Measurements from ENCODE around the gene MPRIP. TPM values are rescaled to one million over a fixed set of nuclear protein-coding genes. Genes with fewer than 3 reads are reported as not detected.

Gene MPRIP
- total RNA-seq, 2 donors from 2014 or later: 235 to 252 TPM

DNA sequence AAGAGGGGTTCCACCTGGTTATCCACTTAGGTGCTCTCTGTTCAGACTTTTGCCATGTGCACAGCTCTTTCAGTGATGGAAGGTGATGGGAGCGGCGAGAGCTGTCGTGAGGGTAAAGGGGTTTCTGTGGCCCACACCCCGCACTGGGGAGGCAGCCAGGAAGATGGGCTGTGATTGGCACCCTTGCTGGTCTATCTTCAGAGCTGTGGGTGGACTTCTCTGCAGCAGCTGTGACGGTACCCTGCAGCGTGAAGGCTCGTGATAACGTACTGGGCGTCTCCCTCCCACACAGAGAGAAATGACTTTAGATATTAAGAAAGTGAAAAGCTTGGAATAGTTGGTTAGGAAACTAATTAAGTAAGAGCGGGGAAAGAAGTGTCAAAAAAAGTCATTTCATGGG, 45.8 kb downstream of the MPRIP start:
- no peaks in the 10 kb centered on the region for H3K36me3 ChIP-seq
- no peak for DNase-seq (ENCODE audit: low spot score)
- no peak for ATAC-seq (ENCODE audit: insufficient number of reproducible peaks, low FRiP score, low read depth)

DNA sequence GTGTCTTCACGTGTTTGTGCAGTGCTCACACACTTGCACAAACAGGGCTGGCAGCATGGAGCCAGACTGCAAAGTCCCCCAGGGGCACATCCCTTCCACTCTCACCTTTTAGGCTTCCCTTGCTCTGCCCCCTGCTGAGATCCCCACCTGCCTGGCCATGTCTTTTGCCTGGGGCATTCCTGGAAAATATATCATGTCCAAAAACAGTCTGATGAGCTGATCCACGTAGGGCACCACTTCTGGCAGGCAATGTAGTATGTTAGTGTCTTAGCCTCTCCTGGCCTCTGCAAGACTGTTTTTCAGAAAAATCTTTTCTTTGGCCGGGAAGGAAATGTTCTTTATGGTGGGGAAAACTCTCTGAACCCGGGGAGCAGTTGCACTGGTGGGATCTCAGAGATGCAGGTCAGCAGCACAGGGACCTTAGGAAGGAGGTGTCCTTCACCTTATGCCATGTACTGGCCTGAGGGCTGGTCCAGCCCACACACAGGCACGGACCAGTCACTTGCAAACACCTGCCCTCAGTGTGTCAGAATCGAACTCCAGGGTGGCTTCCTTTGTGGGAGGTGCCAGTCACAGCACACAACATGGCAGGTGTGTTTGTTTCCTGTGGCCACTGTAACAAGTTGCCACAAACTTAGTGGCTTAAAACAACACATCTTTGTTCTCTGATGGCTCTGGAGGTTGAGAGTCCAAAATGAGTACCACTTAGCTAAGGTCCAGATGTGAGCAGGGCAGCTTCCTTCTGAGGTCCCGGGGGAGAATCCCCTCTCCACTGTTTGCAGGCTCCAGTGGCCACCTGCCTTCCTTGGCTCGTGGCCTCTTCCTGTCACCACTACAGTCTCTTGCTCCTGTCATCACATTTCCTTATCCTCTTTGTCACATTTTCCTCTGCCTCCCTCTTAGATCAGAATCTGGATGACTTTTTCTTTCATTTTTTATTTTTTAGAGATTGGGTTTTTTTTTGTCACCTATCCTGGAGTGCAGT, 46.6 kb downstream of the MPRIP start:
- DNase-seq (ENCODE audit: low spot score) (no peak), ATAC-seq (ENCODE audit: insufficient number of reproducible peaks, low FRiP score, low read depth) (no peak)
- Histone ChIP-seq H3K4me3 (no peak overlapping the region), H3K27ac (no peak overlapping the region), H3K36me3 (no peaks in the 10 kb centered on the region), H3K4me1 (ENCODE audit: control insufficient read depth in 1 of 2, low read depth in 2 of 2) (peaks cover 13 to 43% of the 10 kb centered on the region in 2 donors), H3K9me3 (no peaks in the 10 kb centered on the region), H3K27me3 (replicated peaks; ENCODE audit: insufficient read depth) (no peaks in the 10 kb centered on the region)
- TF ChIP-seq, protein P1, sequence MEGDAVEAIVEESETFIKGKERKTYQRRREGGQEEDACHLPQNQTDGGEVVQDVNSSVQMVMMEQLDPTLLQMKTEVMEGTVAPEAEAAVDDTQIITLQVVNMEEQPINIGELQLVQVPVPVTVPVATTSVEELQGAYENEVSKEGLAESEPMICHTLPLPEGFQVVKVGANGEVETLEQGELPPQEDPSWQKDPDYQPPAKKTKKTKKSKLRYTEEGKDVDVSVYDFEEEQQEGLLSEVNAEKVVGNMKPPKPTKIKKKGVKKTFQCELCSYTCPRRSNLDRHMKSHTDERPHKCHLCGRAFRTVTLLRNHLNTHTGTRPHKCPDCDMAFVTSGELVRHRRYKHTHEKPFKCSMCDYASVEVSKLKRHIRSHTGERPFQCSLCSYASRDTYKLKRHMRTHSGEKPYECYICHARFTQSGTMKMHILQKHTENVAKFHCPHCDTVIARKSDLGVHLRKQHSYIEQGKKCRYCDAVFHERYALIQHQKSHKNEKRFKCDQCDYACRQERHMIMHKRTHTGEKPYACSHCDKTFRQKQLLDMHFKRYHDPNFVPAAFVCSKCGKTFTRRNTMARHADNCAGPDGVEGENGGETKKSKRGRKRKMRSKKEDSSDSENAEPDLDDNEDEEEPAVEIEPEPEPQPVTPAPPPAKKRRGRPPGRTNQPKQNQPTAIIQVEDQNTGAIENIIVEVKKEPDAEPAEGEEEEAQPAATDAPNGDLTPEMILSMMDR (IDR thresholded peaks at IDR 0.05): no peak

More for the DNA sequence above, 45.8 kb downstream of the MPRIP start:
- no peaks in the 10 kb centered on the region for H3K9me3 ChIP-seq
- H3K4me3 ChIP-seq: no peak overlapping the region
- no peak overlapping the region for H3K27ac ChIP-seq
- peaks cover 7 to 35% of the 10 kb centered on the region in 2 donors for H3K4me1 ChIP-seq (ENCODE audit: control insufficient read depth in 1 of 2, low read depth in 2 of 2)
- no peaks in the 10 kb centered on the region for H3K27me3 ChIP-seq (replicated peaks; ENCODE audit: insufficient read depth)
- TF ChIP-seq, protein P1 (IDR thresholded peaks at IDR 0.05): no peak

DNA sequence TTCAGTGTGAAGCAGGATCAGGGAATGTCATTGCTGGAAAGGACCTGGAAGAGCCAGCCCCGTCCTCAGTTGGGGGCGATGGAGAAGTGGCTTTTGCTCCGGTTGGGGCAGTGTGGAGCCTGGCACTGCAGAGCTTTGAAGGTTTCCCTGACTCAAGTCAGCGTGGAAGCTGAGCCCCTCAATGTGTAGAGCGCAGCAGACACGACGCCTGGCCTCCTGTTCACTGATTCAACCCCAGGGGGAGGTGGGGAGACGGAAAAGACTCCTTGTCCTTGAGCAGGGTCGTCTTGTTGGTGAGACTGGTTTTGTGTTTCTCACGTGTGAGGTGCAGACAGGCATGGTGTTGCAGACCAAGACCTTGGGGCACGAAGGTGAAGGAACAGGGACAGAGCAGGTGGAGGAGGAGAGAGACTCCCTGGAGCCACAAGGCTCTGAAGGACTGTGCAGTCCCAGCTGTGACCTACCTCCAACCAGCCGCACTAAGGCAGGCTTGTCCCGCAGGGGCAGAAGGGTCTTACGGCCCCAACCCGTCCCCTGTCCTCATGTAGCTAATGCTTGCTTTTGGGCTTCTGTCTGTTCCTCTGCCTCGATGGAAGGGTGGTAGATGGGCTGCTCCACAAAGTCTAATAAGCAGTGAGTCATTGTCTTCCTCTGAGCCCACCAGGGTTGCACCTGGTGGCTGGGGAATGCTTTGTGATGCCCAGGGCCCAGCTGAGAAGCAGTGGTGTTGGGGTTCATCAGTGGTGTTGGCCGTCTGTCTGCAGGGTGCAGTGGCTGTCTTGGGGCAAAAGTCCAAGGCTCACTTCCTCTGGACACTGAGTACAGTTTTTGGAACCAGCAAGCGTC, 47.8 kb downstream of the MPRIP start:
- ATAC-seq (ENCODE audit: insufficient number of reproducible peaks, low FRiP score, low read depth): no peak
- H3K4me3 ChIP-seq: no peak overlapping the region
- TF ChIP-seq, protein P1 (IDR thresholded peaks at IDR 0.05): no peak
- DNase-seq (ENCODE audit: low spot score): no peak
- H3K4me1 ChIP-seq (ENCODE audit: control insufficient read depth in 1 of 2, low read depth in 2 of 2): peaks cover 13 to 49% of the 10 kb centered on the region in 2 donors
- H3K27me3 ChIP-seq (replicated peaks; ENCODE audit: insufficient read depth): no peaks in the 10 kb centered on the region
- no peak overlapping the region for H3K27ac ChIP-seq
- no peaks in the 10 kb centered on the region for H3K9me3 ChIP-seq
- H3K36me3 ChIP-seq: no peaks in the 10 kb centered on the region

DNA sequence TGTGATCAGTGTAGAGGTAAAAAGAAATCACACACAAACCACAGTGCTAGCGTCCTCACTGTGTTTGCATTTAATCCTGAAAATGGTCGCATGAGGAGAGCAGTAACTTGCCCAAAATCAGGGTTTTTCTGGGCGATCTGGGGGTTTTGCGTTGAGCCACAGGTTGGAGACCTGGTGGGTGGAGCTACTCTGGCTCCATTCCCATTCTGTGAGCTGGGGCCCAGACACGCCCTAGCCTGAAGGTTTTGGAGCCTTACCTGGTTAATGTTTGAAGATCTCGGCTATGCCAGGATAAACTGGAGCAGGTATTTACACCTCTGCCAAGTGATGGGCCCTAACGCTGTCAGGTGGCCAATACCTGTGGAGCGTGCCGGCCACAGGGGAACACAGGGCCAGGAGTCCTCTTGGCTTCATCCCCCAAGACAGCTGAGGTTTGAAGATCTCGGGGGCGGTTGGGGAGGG, 48.4 kb downstream of the MPRIP start:
- DNase-seq (ENCODE audit: low spot score): no peak
- no peaks in the 10 kb centered on the region for H3K27me3 ChIP-seq (replicated peaks; ENCODE audit: insufficient read depth)
- H3K36me3 ChIP-seq: no peaks in the 10 kb centered on the region
- peaks cover 13 to 55% of the 10 kb centered on the region in 2 donors for H3K4me1 ChIP-seq (ENCODE audit: control insufficient read depth in 1 of 2, low read depth in 2 of 2)
- TF ChIP-seq, protein P1 (IDR thresholded peaks at IDR 0.05): no peak
- no peak overlapping the region for H3K4me3 ChIP-seq
- H3K9me3 ChIP-seq: no peaks in the 10 kb centered on the region
- no peak for ATAC-seq (ENCODE audit: insufficient number of reproducible peaks, low FRiP score, low read depth)
- H3K27ac ChIP-seq: no peak overlapping the region

DNA sequence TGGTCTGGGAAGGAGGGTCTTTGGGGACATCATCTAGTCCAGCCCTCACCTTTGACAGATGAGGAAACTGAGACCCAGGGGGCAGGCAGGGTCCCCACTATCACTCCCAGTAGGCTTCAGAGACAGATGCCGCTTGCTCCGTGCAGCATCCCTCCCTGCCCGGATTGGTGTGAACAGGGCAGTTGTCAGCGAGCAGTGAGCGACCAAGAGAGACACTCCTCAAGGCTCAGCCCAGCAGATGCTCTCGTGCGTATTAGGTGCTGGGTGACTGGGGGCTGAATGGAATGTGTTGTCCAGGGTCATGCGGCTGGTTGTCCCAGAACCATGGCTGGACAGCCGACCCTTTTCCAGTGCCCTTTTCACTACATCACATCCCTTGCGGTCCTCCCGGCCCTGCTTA, 49.0 kb downstream of the MPRIP start:
- no peak for DNase-seq (ENCODE audit: low spot score)
- ATAC-seq (ENCODE audit: insufficient number of reproducible peaks, low FRiP score, low read depth): no peak
- H3K4me3 ChIP-seq: no peak overlapping the region
- H3K9me3 ChIP-seq: no peaks in the 10 kb centered on the region
- H3K4me1 ChIP-seq (ENCODE audit: control insufficient read depth in 1 of 2, low read depth in 2 of 2): peaks cover 13 to 61% of the 10 kb centered on the region in 2 donors
- TF ChIP-seq, protein P1 (IDR thresholded peaks at IDR 0.05): no peak
- H3K27me3 ChIP-seq (replicated peaks; ENCODE audit: insufficient read depth): no peaks in the 10 kb centered on the region
- no peaks in the 10 kb centered on the region for H3K36me3 ChIP-seq
- H3K27ac ChIP-seq: no peak overlapping the region
